ENCODE results near the gene BACE1-AS. TPM values are rescaled to one million over a fixed set of nuclear protein-coding genes. Genes with fewer than 3 reads are reported as not detected.

The BACE1-AS gene
- total RNA-seq, 4 donors from 2014 or later = 2.3 to 12.0 (median 5.7) TPM

- TF ChIP-seq, protein P1, sequence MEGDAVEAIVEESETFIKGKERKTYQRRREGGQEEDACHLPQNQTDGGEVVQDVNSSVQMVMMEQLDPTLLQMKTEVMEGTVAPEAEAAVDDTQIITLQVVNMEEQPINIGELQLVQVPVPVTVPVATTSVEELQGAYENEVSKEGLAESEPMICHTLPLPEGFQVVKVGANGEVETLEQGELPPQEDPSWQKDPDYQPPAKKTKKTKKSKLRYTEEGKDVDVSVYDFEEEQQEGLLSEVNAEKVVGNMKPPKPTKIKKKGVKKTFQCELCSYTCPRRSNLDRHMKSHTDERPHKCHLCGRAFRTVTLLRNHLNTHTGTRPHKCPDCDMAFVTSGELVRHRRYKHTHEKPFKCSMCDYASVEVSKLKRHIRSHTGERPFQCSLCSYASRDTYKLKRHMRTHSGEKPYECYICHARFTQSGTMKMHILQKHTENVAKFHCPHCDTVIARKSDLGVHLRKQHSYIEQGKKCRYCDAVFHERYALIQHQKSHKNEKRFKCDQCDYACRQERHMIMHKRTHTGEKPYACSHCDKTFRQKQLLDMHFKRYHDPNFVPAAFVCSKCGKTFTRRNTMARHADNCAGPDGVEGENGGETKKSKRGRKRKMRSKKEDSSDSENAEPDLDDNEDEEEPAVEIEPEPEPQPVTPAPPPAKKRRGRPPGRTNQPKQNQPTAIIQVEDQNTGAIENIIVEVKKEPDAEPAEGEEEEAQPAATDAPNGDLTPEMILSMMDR (IDR thresholded peaks at IDR 0.05) = no peak
- ATAC-seq (ENCODE audit: low FRiP score) = no peak
- DNase-seq (ENCODE audit: low spot score) = no peak
Measured at GRCh38 chr11:117335399-117335798, 44.3 kb downstream of the BACE1-AS start.

GRCh38 chr11:117337076-117337475 lies 45.9 kb downstream of the BACE1-AS start:
- TF ChIP-seq, protein P1 (IDR thresholded peaks at IDR 0.05) = no peak
- ATAC-seq (ENCODE audit: low FRiP score) (no peak), DNase-seq (ENCODE audit: low spot score) (no peak)

Small RNA genes within 50 kb of the gene (small RNA-seq; reads per million reads assigned to genes)
- gene RF00564 = not detected

Other genes starting within 250 kb of the BACE1-AS start
- 10 to 100 TPM; 31.2 to 54.6 (median 50.2) TPM for gene SIK3, start 192.9 kb upstream of the BACE1-AS start, total RNA-seq
- 100 to 1,000 TPM in 2 of 4 donors, 10 to 100 TPM in 2; 76.0 to 108 (median 98.6) TPM for gene PAFAH1B2, start 147.1 kb upstream of the BACE1-AS start, total RNA-seq
- 100 to 1,000 TPM in 1 of 4 donors, 10 to 100 TPM in 3; 63.4 to 101 (median 81.1) TPM for gene SIDT2, start 112.6 kb upstream of the BACE1-AS start, total RNA-seq
- gene TAGLN, start 92.0 kb upstream of the BACE1-AS start, total RNA-seq = 1,000 to 10,000 TPM in 1 of 4 donors, 100 to 1,000 TPM in 3; 731 to 1,161 (median 827) TPM
- gene PCSK7, start 59.3 kb upstream of the BACE1-AS start, total RNA-seq = 10 to 100 TPM; 39.8 to 78.1 (median 50.0) TPM
- gene RNF214, start 58.7 kb upstream of the BACE1-AS start, total RNA-seq = 10 to 100 TPM in 2 of 4 donors, 1 to 10 TPM in 2; 7.7 to 12.1 (median 9.8) TPM
- 10 to 100 TPM; 20.0 to 32.4 (median 24.7) TPM for gene BACE1, start 24.9 kb downstream of the BACE1-AS start, total RNA-seq
- 10 to 100 TPM; 15.1 to 20.3 (median 19.4) TPM for gene CEP164, start 36.5 kb downstream of the BACE1-AS start, total RNA-seq